ENCODE data around the gene NALCN. TPM values are rescaled to one million over a fixed set of nuclear protein-coding genes. Genes with fewer than 3 reads are reported as not detected.

Gene NALCN
- total and polyA plus RNA-seq, 2 of the 8 experiments (the other 6 are each of a cell fraction or from before 2014, with no cell fraction given), result 0.26 to 0.54 TPM

DNA sequence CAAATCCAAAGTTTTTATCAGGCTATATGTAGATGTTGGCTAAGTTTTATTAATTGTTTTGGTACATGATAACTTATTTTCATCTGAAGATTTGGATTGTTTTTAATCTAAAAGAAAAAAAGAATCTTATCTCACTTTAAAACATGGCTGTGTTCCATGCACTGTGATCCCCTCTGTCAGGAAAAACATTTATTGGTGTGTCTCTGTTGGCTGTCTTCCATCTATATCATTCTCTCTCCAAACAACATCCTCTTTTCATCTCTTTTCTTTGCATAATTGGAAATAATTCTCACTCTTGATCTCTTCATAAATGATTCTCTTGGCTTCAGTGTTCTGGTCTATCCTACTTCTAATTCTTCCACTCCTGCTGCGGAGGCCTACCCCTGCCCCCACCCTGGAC is 4.2 kb downstream of the NALCN start:
- no peak overlapping the region for H3K27ac ChIP-seq (ENCODE audit: low read depth, low read length)
- CTCF ChIA-PET (ENCODE audit: partially characterized antibody), result no interaction called here
- peaks cover 5 to 15% (median 15%) of the 10 kb centered on the region in 4 experiments for H3K27me3 ChIP-seq (replicated peaks in 1 of 4; ENCODE audit: control insufficient read depth in 3 of 4, extremely low read depth in 1 of 4, insufficient read depth in 3 of 4, low read length in 3 of 4)
- H4K5ac ChIP-seq (ENCODE audit: insufficient read length, low read depth, low read length), result no peak overlapping the region
- H3K23ac ChIP-seq (ENCODE audit: insufficient read length), result no peak overlapping the region
- H3K9ac ChIP-seq (replicated peaks in 1 of 4; ENCODE audit: extremely low read depth in 1 of 4, low read depth in 3 of 4, low read length in 3 of 4), result no peak overlapping the region
- H3K4me3 ChIP-seq (ENCODE audit: extremely low read depth in 1 of 4, insufficient read depth in 2 of 4, low read depth in 3 of 4, low read length in 4 of 4), result no peak overlapping the region
- no peak overlapping the region for H3K56ac ChIP-seq (replicated peaks; ENCODE audit: insufficient read length, low read depth, low read length)
- no peak overlapping the region for H3K18ac ChIP-seq (ENCODE audit: extremely low read depth, low read length)
- H3K9me3 ChIP-seq (ENCODE audit: insufficient read depth in 2 of 2, low read depth in 1 of 2, low read length in 1 of 2), result no peaks in the 10 kb centered on the region
- H3K4me1 ChIP-seq (replicated peaks in 1 of 4; ENCODE audit: control insufficient read depth in 3 of 4, insufficient read depth in 4 of 4, low read length in 3 of 4), result peaks cover 0 to 4% (median 3%) of the 10 kb centered on the region in 4 experiments; a peak in 6 of 7 replicates
- POLR2A ChIA-PET (ENCODE audit: partially characterized antibody), result no interaction called here
- no peaks in the 10 kb centered on the region for H3K79me2 ChIP-seq (ENCODE audit: control insufficient read depth in 1 of 2, insufficient read depth in 2 of 2, low read length in 2 of 2)
- no peak for TF ChIP-seq CTBP2 (IDR thresholded peaks at IDR 0.05; ENCODE audit: borderline replicate concordance, insufficient read depth, insufficient read length, low read length)
- TF ChIP-seq EGR1 (IDR thresholded peaks at IDR 0.05; ENCODE audit: borderline replicate concordance, low read depth, low read length), result no peak
- no peak for TF ChIP-seq SIRT6 (IDR thresholded peaks at IDR 0.05; ENCODE audit: low read length)
- no peak for TF ChIP-seq FOSL1 (IDR thresholded peaks at IDR 0.05; ENCODE audit: insufficient read depth, low read depth, low read length)
- TF ChIP-seq CBX5 (IDR thresholded peaks at IDR 0.05; ENCODE audit: low read depth, low read length), result no peak
- TF ChIP-seq HDAC6 (IDR thresholded peaks at IDR 0.05; ENCODE audit: low read depth, low read length), result no peak
- no peak for TF ChIP-seq CHD2 (IDR thresholded peaks at IDR 0.05; ENCODE audit: low read length)
- no peak for TF ChIP-seq MAFK (IDR thresholded peaks at IDR 0.05; ENCODE audit: low read depth, low read length)
- no peak for TF ChIP-seq GTF2F1 (IDR thresholded peaks at IDR 0.05; ENCODE audit: borderline replicate concordance, low read depth, low read length)
- TF ChIP-seq KDM5A (IDR thresholded peaks at IDR 0.05; ENCODE audit: low read length), result no peak
- TF ChIP-seq GABPA (IDR thresholded peaks at IDR 0.05; ENCODE audit: borderline replicate concordance, insufficient read depth, low read length), result no peak
- no peak for TF ChIP-seq BACH1 (IDR thresholded peaks at IDR 0.05; ENCODE audit: low read length)
- no peak for TF ChIP-seq CEBPB (IDR thresholded peaks at IDR 0.05; ENCODE audit: low read depth, low read length)
- TF ChIP-seq, protein P1, sequence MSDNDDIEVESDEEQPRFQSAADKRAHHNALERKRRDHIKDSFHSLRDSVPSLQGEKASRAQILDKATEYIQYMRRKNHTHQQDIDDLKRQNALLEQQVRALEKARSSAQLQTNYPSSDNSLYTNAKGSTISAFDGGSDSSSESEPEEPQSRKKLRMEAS (IDR thresholded peaks at IDR 0.05), result no peak
- H3K23me2 ChIP-seq (ENCODE audit: low read depth, low read length), result peaks cover 8% of the 10 kb centered on the region; the same call in 1 of the 2 replicates
- H2BK20ac ChIP-seq (ENCODE audit: low read length), result no peak overlapping the region
- H2BK12ac ChIP-seq (ENCODE audit: low read depth, low read length), result no peak overlapping the region
- no peaks in the 10 kb centered on the region for H3K79me1 ChIP-seq (ENCODE audit: low read depth, low read length)
- no peaks in the 10 kb centered on the region for H4K20me1 ChIP-seq (replicated peaks in 1 of 2; ENCODE audit: control insufficient read depth in 1 of 2, insufficient read depth in 2 of 2, low read length in 2 of 2)
- FAIRE-seq, result no peak
- H3K14ac ChIP-seq (ENCODE audit: insufficient read length), result no peak overlapping the region
- no peak overlapping the region for H4K8ac ChIP-seq (ENCODE audit: extremely low read depth, insufficient read depth, low read length)
- H2BK5ac ChIP-seq (ENCODE audit: low read depth, low read length), result no peak overlapping the region
- H3K36me3 ChIP-seq (ENCODE audit: control insufficient read depth in 2 of 4, insufficient read depth in 4 of 4, low read length in 3 of 4), result no peaks in the 10 kb centered on the region
- DNase-seq (ENCODE audit: low read depth in 1 of 2, low spot score in 2 of 2), result no peak
- no peak overlapping the region for H3K4me2 ChIP-seq (ENCODE audit: insufficient read depth in 1 of 2, low read depth in 2 of 2, low read length in 2 of 2)
- H2AK5ac ChIP-seq (ENCODE audit: low read depth, low read length), result no peak overlapping the region
- no peak overlapping the region for H2BK120ac ChIP-seq (replicated peaks; ENCODE audit: low read depth, low read length)
- no peak overlapping the region for H2BK15ac ChIP-seq (ENCODE audit: low read length)
- no peak overlapping the region for H4K91ac ChIP-seq (replicated peaks; ENCODE audit: insufficient read length, low read length)
- H2AFZ ChIP-seq (ENCODE audit: low read length), result no peak overlapping the region
- 92% methylated on average over 1 of the region's 1 CpG; no CpG with 5 or more reads in 1 of the 2 experiments for WGBS, 2 experiments (ENCODE audit: extremely low coverage in 1 of 2, insufficient coverage in 1 of 2, insufficient read length in 1 of 2, insufficient replicate concordance in 2 of 2, low coverage in 1 of 2, low lambda C conversion rate in 2 of 2, missing lambda C conversion rate in 1 of 2)
- no peak overlapping the region for H3K4ac ChIP-seq (replicated peaks; ENCODE audit: insufficient read length, low read depth, low read length)

All from H1 (cell line).